ENCODE data around the gene SEC22B. TPM values are rescaled to one million over a fixed set of nuclear protein-coding genes. Genes with fewer than 3 reads are reported as not detected.
A peak's percentile ranks its signal among the peaks of the same experiment; 100 is the strongest.
"Not testable (repeated sequence)": the region's sequence is repeated elsewhere in the genome, so short reads cannot be mapped to it uniquely, and the experiment has no call there.

SEC22B gene
- total and polyA plus RNA-seq, 12 donors = 12.1 to 18.5 (median 15.3) TPM

GRCh38 chr1:120133928-120134325 lies 42.4 kb downstream of the SEC22B start:
- ATAC-seq; H3K9me3 ChIP-seq; intact Hi-C loops (cut with DNase I); DNase-seq; H3K4me3 ChIP-seq; H3K27ac ChIP-seq; H3K27me3 ChIP-seq; H3K36me3 ChIP-seq: not testable (repeated sequence)
- peaks cover 0 to 10% (median 0%) of the 10 kb centered on the region in 9 donors for H3K4me1 ChIP-seq

GRCh38 chr1:120133228-120133927 lies 42.9 kb downstream of the SEC22B start:
- H3K27ac ChIP-seq = no peak overlapping the region
- WGBS, 2 donors = 92 to 96% methylated on average over 2 of the region's 2 CpGs

GRCh38 chr1:120132406-120132763 lies 43.9 kb downstream of the SEC22B start:
- WGBS, 2 donors = 64 to 75% methylated on average over 2 of the region's 2 CpGs
- intact Hi-C loops (cut with DNase I) = not testable (repeated sequence)

More at GRCh38 chr1:120133228-120133927, 42.9 kb downstream of the SEC22B start:
- intact Hi-C loops (cut with DNase I) = no loop called here
- H3K9me3 ChIP-seq = no peaks in the 10 kb centered on the region
- peaks cover 0 to 10% (median 0%) of the 10 kb centered on the region in 9 donors for H3K4me1 ChIP-seq
- no peaks in the 10 kb centered on the region for H3K36me3 ChIP-seq
- no peak overlapping the region for H3K4me3 ChIP-seq
- peaks cover 0 to 4% (median 0%) of the 10 kb centered on the region in 7 donors for H3K27me3 ChIP-seq
- no peak for ATAC-seq
- DNase-seq = no peak
- TF ChIP-seq CTCF (IDR thresholded peaks at IDR 0.05) = no peak

GRCh38 chr1:120131611-120132405 lies 44.5 kb downstream of the SEC22B start:
- Histone ChIP-seq H3K4me1 (peaks cover 0 to 10% (median 0%) of the 10 kb centered on the region in 9 donors), H3K27ac (peak overlapping the region in 8 of 10 donors; percentile 16 to 76 (median 40))
- WGBS, 2 donors = 29 to 36% methylated on average over 8 of the region's 10 CpGs
- H3K9me3 ChIP-seq; H3K4me3 ChIP-seq; H3K36me3 ChIP-seq; H3K27me3 ChIP-seq; intact Hi-C loops (cut with DNase I): not testable (repeated sequence)
- DNase-seq (peak; percentile 58 to 74), ATAC-seq (peak; percentile 91 to 95 (median 92))

More at GRCh38 chr1:120132406-120132763, 43.9 kb downstream of the SEC22B start:
- H3K27me3 ChIP-seq, DNase-seq, H3K36me3 ChIP-seq, H3K4me3 ChIP-seq, H3K9me3 ChIP-seq: not testable (repeated sequence)
- peak in 6 of 8 donors; percentile 34 to 66 (median 44) for ATAC-seq
- H3K27ac ChIP-seq = peak overlapping the region in 7 of 10 donors; percentile 16 to 76 (median 40)
- H3K4me1 ChIP-seq = peaks cover 0 to 10% (median 0%) of the 10 kb centered on the region in 9 donors

GRCh38 chr1:120127921-120128320 lies 48.4 kb downstream of the SEC22B start:
- H3K4me3 ChIP-seq; ATAC-seq; H3K36me3 ChIP-seq; H3K27ac ChIP-seq; H3K27me3 ChIP-seq; DNase-seq; H3K9me3 ChIP-seq; intact Hi-C loops (cut with DNase I): not testable (repeated sequence)
- WGBS, 2 donors = 95 to 100% methylated on average over 1 of the region's 1 CpG
- peaks cover 0 to 22% (median 0%) of the 10 kb centered on the region in 9 donors for H3K4me1 ChIP-seq

- 87 to 94% methylated on average over 3 to 4 of the region's 6 CpGs for WGBS, 2 donors
- ATAC-seq; intact Hi-C loops (cut with DNase I): not testable (repeated sequence)
These were observed 50.1 kb downstream of the SEC22B start for GRCh38 chr1:120126216-120126615.

GRCh38 chr1:120124628-120125027 lies 51.7 kb downstream of the SEC22B start:
- H3K4me1 ChIP-seq = peaks cover 0 to 18% (median 0%) of the 10 kb centered on the region in 9 donors
- H3K4me3 ChIP-seq; H3K27me3 ChIP-seq; intact Hi-C loops (cut with DNase I); DNase-seq; H3K27ac ChIP-seq; H3K36me3 ChIP-seq; ATAC-seq; H3K9me3 ChIP-seq: not testable (repeated sequence)
- WGBS, 2 donors = 69 to 90% methylated on average over 1 of the region's 1 CpG

More at GRCh38 chr1:120126216-120126615, 50.1 kb downstream of the SEC22B start:
- not testable (repeated sequence) for H3K27me3 ChIP-seq, H3K27ac ChIP-seq, H3K9me3 ChIP-seq, H3K4me3 ChIP-seq, H3K36me3 ChIP-seq, DNase-seq
- peaks cover 0 to 18% (median 0%) of the 10 kb centered on the region in 9 donors for H3K4me1 ChIP-seq

- Histone ChIP-seq H3K4me1 (peaks cover 0 to 18% (median 0%) of the 10 kb centered on the region in 9 donors), H3K27ac (peak overlapping the region in 1 of 10 donors; percentile 5)
- 94 to 97% methylated on average over 4 of the region's 4 CpGs for WGBS, 2 donors
- H3K36me3 ChIP-seq; intact Hi-C loops (cut with DNase I); DNase-seq; H3K4me3 ChIP-seq; H3K9me3 ChIP-seq; H3K27me3 ChIP-seq: not testable (repeated sequence)
- ATAC-seq = peak in 6 of 8 donors; percentile 45 to 78 (median 72)
These were observed 52.4 kb downstream of the SEC22B start for GRCh38 chr1:120123813-120124510.

- peaks cover 0 to 29% (median 0%) of the 10 kb centered on the region in 9 donors for H3K4me1 ChIP-seq
- 75 to 80% methylated on average over 1 of the region's 5 CpGs for WGBS, 2 donors
- intact Hi-C loops (cut with DNase I); ATAC-seq; H3K4me3 ChIP-seq; H3K27me3 ChIP-seq; H3K9me3 ChIP-seq; H3K36me3 ChIP-seq; DNase-seq: not testable (repeated sequence)
- peak overlapping the region in 1 of 10 donors; percentile 11 for H3K27ac ChIP-seq
These were observed 53.9 kb downstream of the SEC22B start for GRCh38 chr1:120122262-120122893.
